ENCODE data around the gene MVK. TPM values are rescaled to one million over a fixed set of nuclear protein-coding genes. Genes with fewer than 3 reads are reported as not detected.
"Not testable (repeated sequence)": the region's sequence is repeated elsewhere in the genome, so short reads cannot be mapped to it uniquely, and the experiment has no call there.

MVK gene
- total RNA-seq, 1 donor from 2014 or later: 9.1 TPM

- no peak for DNase-seq (ENCODE audit: low spot score)
These were observed 15.1 kb downstream of the MVK start for GRCh38 chr12:109588461-109589239.

GRCh38 chr12:109589240-109589590 lies 15.6 kb downstream of the MVK start:
- DNase-seq (ENCODE audit: low spot score): no peak

- no peak for DNase-seq (ENCODE audit: low spot score)
These were observed 16.2 kb downstream of the MVK start for GRCh38 chr12:109589691-109590245.

GRCh38 chr12:109590566-109590965 lies 17.0 kb downstream of the MVK start:
- no peak for DNase-seq (ENCODE audit: low spot score)

- DNase-seq (ENCODE audit: low spot score): no peak
These were observed 17.4 kb downstream of the MVK start for GRCh38 chr12:109591041-109591440.

GRCh38 chr12:109592195-109592904 lies 18.8 kb downstream of the MVK start:
- DNase-seq (ENCODE audit: low spot score): no peak

GRCh38 chr12:109592905-109593272 lies 19.3 kb downstream of the MVK start:
- DNase-seq (ENCODE audit: low spot score): no peak

GRCh38 chr12:109594556-109595317 lies 21.1 kb downstream of the MVK start:
- no peak for DNase-seq (ENCODE audit: low spot score)

GRCh38 chr12:109595321-109595902 lies 21.8 kb downstream of the MVK start:
- DNase-seq (ENCODE audit: low spot score): no peak

GRCh38 chr12:109596418-109597244 lies 23.0 kb downstream of the MVK start:
- DNase-seq (ENCODE audit: low spot score): no peak

- DNase-seq (ENCODE audit: low spot score): no peak
These were observed 23.8 kb downstream of the MVK start for GRCh38 chr12:109597414-109597794.

GRCh38 chr12:109597795-109598427 lies 24.3 kb downstream of the MVK start:
- DNase-seq (ENCODE audit: low spot score): peak; percentile 95

GRCh38 chr12:109598428-109598854 lies 24.8 kb downstream of the MVK start:
- DNase-seq (ENCODE audit: low spot score): no peak

GRCh38 chr12:109599087-109599486 lies 25.5 kb downstream of the MVK start:
- DNase-seq (ENCODE audit: low spot score): no peak

- DNase-seq (ENCODE audit: low spot score): no peak
These were observed 26.9 kb downstream of the MVK start for GRCh38 chr12:109600481-109600880.

- DNase-seq (ENCODE audit: low spot score): no peak
These were observed 27.4 kb downstream of the MVK start for GRCh38 chr12:109600995-109601394.

- no peak for DNase-seq (ENCODE audit: low spot score)
These were observed 28.0 kb downstream of the MVK start for GRCh38 chr12:109601557-109601956.

GRCh38 chr12:109602132-109602531 lies 28.5 kb downstream of the MVK start:
- DNase-seq (ENCODE audit: low spot score): not testable (repeated sequence)

- DNase-seq (ENCODE audit: low spot score): no peak
These were observed 30.6 kb downstream of the MVK start for GRCh38 chr12:109604132-109604585.

- DNase-seq (ENCODE audit: low spot score): no peak
These were observed 31.4 kb downstream of the MVK start for GRCh38 chr12:109605016-109605415.
